Retinal pigment epithelial cell (primary cell): ENCODE data around the gene CSF1R.

Source experiments
- DNase-seq: peaks from one replicate; pipeline ENCODE4 v3.0.0-alpha.2; 2010; ENCODE audit warnings: low read depth
- H3K4me3 ChIP-seq: 2 replicates; pipeline ENCODE4 v1.5.1; 2011; ENCODE audit warnings: mild to moderate bottlenecking, low read length, control low read depth, moderate library complexity
- CTCF ChIP-seq: conservative IDR thresholded peaks from 2 replicates; pipeline ENCODE4 v1.5.1; 2011; ENCODE audit warnings: low read depth, low read length, control low read depth, inconsistent platforms

Gene CSF1R

GRCh38 chr5:150085950-150086715, at the start of gene CSF1R:
Gene CSF1R, minus strand, starts transcription at chr5:150086554. Its CDS starts 127 bp downstream, at chr5:150086427.
- H3K4me3 ChIP-seq, result no peak within 1 kb of the TSS
- DNase-seq, result no peak
- no peak for TF ChIP-seq CTCF

- H3K4me3 ChIP-seq, result no peak overlapping the region
- TF ChIP-seq CTCF, result no peak
- no peak for DNase-seq
Observed at GRCh38 chr5:150135557-150136304, 49.4 kb upstream of the CSF1R start.

- H3K4me3 ChIP-seq, result no peak overlapping the region
- DNase-seq, result no peak
- TF ChIP-seq CTCF, result no peak
Observed at GRCh38 chr5:150134198-150134588, 47.8 kb upstream of the CSF1R start.

GRCh38 chr5:150133581-150134197, 47.3 kb upstream of the CSF1R start:
- H3K4me3 ChIP-seq, result no peak overlapping the region
- no peak for DNase-seq
- TF ChIP-seq CTCF, result no peak

GRCh38 chr5:150132740-150133139, 46.4 kb upstream of the CSF1R start:
- no peak for DNase-seq
- H3K4me3 ChIP-seq, result no peak overlapping the region
- no peak for TF ChIP-seq CTCF

GRCh38 chr5:150131978-150132694, 45.8 kb upstream of the CSF1R start:
- TF ChIP-seq CTCF, result no peak
- no peak for DNase-seq

More at GRCh38 chr5:150131978-150132694, 45.8 kb upstream of the CSF1R start:
- H3K4me3 ChIP-seq, result no peak overlapping the region
